Gastrocnemius medialis (tissue), 4 donors: ENCODE results near the gene HTT. TPM values are rescaled to one million over a fixed set of nuclear protein-coding genes. Genes with fewer than 3 reads are reported as not detected.

Source experiments
- ATAC-seq, 2 donors: fragments of 150-250 bp; one replicate each; pipeline ENCODE4 v1.9.1; 2016
- DNase-seq, 2 donors: peaks; one replicate each; pipeline ENCODE4 v3.0.0-alpha.2; 2019
- H3K27ac ChIP-seq, 4 donors: fragments of 200-600 bp; sonication (generic); 1 replicate in 1 of 4; 2 replicates in 3 of 4; pipeline ENCODE4 v1.5.1; 2016 to 2018; ENCODE audit warnings: mild to moderate bottlenecking in 2 of 4, moderate library complexity in 1 of 4
- H3K27me3 ChIP-seq, 3 donors: fragments of 200-600 bp; sonication (generic) in 2 of 3; 1 replicate in 1 of 3; 2 replicates in 2 of 3; pipeline versions ENCODE4 v1.5.1 to v1.6.0; 2016 to 2019; ENCODE audit warnings: mild to moderate bottlenecking in 1 of 3, moderate library complexity in 1 of 3
- H3K36me3 ChIP-seq, 2 donors: fragments of 200-600 bp; sonication (generic) in 1 of 2; one replicate each; pipeline ENCODE4 v1.5.1; 2017 to 2018
- H3K4me1 ChIP-seq, 2 donors: fragments of 200-600 bp; sonication (generic) in 1 of 2; one replicate each; pipeline ENCODE4 v1.5.1; 2016 to 2017; ENCODE audit warnings: mild to moderate bottlenecking in 2 of 2
- H3K4me3 ChIP-seq, 4 donors: fragments of 200-600 bp; sonication (generic) in 3 of 4; 1 replicate in 1 of 4; 2 replicates in 3 of 4; pipeline ENCODE4 v1.5.1; 2016 to 2019; ENCODE audit warnings: mild to moderate bottlenecking in 2 of 4
- H3K9me3 ChIP-seq, 3 donors: fragments of 200-600 bp; sonication (generic) in 2 of 3; 1 replicate in 1 of 3; 2 replicates in 2 of 3; pipeline ENCODE4 v1.5.1; 2016 to 2019
- POLR2A ChIP-seq, 2 donors: fragments of 450-650 bp; IDR thresholded peaks; one replicate each; pipeline ENCODE4 v1.6.1; 2017; ENCODE audit warnings: antibody characterized with exemption in 2 of 2, mild to moderate bottlenecking in 2 of 2, moderate library complexity in 2 of 2
- in situ Hi-C, 4 donors: fragments of 200-750 bp; cut with MboI; loops; one replicate each; pipeline versions ENCODE4 v1.15.0 to v1.8.0; 2017; ENCODE audit warnings: low sequenced_read_pairs in 4 of 4
- intact Hi-C: fragments of 100-400 bp; cut with DNase I; formaldehyde crosslinking; loops from one replicate; pipeline ENCODE4 v1.15.1; 2023; ENCODE audit warnings: low total_unique reads
- total RNA-seq, 4 donors: library from RNA; depleted of rRNA; stranded (reverse); fragments of >200 nt; gene quantifications; one replicate each; pipeline versions ENCODE4 v1.1.0 to v1.2.3, GENCODE V29; 2016
- TF ChIP-seq, protein P1 (sequence below), 5 experiments: fragments of 450-650 bp in 3 of 5; fragments of 200-600 bp in 2 of 5; sonication (generic) in 2 of 5; IDR thresholded peaks in 4 of 5; conservative IDR thresholded peaks in 1 of 5; 1 replicate in 4 of 5; 2 replicates in 1 of 5; pipeline ENCODE4 v1.5.1; 2016 to 2019; ENCODE audit warnings: antibody characterized with exemption in 5 of 5, mild to moderate bottlenecking in 3 of 5, moderate library complexity in 3 of 5

Gene HTT
- total RNA-seq, 4 donors from 2014 or later: 23.5 to 73.0 (median 51.1) TPM

DNA sequence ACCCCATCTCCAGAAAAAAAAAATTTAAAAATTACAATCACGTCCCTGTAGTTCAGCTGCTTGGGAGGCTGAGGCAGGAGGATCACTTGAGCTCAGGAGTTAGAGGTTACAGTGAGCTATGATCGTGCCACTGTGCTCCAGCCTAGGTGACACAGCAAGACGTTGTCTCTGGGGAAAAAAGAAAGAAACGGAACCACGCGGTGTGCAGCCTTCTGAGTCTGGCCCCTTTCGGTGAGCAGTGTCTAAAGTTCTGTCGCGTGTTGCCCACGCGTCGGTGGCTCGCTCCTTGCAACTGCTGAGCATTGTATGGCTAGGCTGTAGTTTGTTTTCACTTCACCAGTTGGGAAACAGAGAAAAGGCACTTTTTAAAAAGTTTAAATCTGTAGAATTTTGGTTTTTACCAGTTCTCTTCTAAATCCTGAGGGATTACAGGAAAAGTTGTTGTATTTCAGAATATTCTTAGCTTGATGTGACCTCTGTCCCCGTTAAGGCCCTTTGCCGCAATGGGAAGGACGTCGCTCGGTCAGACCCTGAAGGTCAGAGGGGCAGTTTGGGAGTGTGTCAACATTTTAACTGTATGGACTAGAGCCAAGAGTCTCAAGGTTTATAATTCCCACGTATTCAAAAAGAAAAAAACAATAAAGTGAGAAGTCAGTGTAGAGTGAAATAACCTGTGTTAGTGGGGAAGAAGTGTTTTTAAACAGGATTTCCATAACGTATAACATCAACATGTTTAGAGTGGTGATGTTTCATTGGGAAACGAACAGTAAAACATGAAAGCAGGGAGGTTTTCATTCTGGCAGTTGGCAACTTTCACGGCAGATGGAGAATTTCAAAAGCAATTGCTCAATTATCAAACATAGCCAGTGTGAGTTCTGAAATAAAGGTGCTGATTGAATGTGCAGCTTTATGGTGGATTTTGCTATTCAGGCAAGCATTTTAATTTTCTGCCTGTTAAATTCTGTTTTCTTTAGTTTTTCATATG, 128.6 kb downstream of the HTT start:
- intact Hi-C loops: loop anchor here (5.0 kb wide), 2 partner anchors 96 to 279 kb away; no protein-coding TSS in a partner anchor
- H3K27me3 ChIP-seq: no peaks in the 10 kb centered on the region
- no peak overlapping the region for H3K4me3 ChIP-seq
- no peaks in the 10 kb centered on the region for H3K9me3 ChIP-seq
- in situ Hi-C loops: loop anchor here in 1 of 4 donors (25.0 kb wide), 1 partner anchor 259 kb away; the partner anchor contains the start of gene DOK7
- H3K36me3 ChIP-seq: peaks cover 0 to 20% of the 10 kb centered on the region in 2 donors
- peak in 1 of 2 donors; percentile 16 for DNase-seq
- H3K27ac ChIP-seq: peak overlapping the region; percentile 77 to 85 (median 82)
- TF ChIP-seq, protein P1, sequence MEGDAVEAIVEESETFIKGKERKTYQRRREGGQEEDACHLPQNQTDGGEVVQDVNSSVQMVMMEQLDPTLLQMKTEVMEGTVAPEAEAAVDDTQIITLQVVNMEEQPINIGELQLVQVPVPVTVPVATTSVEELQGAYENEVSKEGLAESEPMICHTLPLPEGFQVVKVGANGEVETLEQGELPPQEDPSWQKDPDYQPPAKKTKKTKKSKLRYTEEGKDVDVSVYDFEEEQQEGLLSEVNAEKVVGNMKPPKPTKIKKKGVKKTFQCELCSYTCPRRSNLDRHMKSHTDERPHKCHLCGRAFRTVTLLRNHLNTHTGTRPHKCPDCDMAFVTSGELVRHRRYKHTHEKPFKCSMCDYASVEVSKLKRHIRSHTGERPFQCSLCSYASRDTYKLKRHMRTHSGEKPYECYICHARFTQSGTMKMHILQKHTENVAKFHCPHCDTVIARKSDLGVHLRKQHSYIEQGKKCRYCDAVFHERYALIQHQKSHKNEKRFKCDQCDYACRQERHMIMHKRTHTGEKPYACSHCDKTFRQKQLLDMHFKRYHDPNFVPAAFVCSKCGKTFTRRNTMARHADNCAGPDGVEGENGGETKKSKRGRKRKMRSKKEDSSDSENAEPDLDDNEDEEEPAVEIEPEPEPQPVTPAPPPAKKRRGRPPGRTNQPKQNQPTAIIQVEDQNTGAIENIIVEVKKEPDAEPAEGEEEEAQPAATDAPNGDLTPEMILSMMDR (IDR thresholded peaks at IDR 0.05 in 4 of 5, conservative IDR thresholded peaks at IDR 0.05 in 1 of 5): no peak
- no peak for TF ChIP-seq POLR2A (IDR thresholded peaks at IDR 0.05)
- peaks cover 48 to 59% of the 10 kb centered on the region in 2 donors for H3K4me1 ChIP-seq
- no peak for ATAC-seq

DNA sequence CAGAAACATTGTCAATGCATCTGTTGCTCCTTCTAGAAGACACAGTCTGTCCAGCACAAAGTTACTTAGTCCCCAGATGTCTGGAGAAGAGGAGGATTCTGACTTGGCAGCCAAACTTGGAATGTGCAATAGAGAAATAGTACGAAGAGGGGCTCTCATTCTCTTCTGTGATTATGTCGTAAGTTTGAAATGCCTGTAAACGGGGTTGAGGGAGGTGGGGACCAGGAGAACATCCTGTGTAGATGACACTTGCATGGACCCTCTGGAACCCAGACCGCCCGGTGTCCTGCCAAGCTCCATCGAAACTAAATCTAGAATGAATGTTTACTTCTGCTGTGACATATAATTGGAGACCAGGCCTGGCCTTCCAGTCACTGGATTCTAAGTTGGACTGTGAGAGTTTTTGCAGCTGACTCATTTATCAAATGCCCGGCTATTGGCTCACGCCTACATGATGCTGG, 129.5 kb downstream of the HTT start:
- intact Hi-C loops: loop anchor here (1.0 to 5.0 kb wide), 3 partner anchors 17 to 278 kb away; no protein-coding TSS in a partner anchor

DNA sequence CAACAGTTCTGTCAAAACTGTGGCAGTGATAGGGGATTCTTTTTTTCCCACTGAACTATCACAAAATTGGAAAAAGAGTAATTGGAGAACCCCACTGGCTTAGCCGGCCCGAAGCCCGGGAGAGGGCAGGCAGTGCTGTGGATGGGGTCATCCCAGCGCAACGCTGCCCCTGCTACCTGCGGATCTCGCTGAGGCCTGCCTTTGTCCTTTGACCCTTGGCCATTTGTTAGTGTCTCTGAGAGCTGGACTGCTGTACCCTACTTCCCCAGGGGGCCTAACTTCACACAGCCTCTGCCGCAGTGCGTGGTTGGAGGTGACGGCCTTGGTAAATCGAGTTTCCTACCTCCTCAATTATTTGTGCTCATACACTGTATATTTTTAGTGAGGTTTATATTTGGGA, 131.5 kb downstream of the HTT start:
- H3K27me3 ChIP-seq: no peaks in the 10 kb centered on the region
- H3K4me1 ChIP-seq: peaks cover 34 to 45% of the 10 kb centered on the region in 2 donors
- H3K4me3 ChIP-seq: no peak overlapping the region
- peaks cover 0 to 44% of the 10 kb centered on the region in 2 donors for H3K36me3 ChIP-seq
- TF ChIP-seq, protein P1 (IDR thresholded peaks at IDR 0.05 in 4 of 5, conservative IDR thresholded peaks at IDR 0.05 in 1 of 5): no peak
- no peak for TF ChIP-seq POLR2A (IDR thresholded peaks at IDR 0.05)
- ATAC-seq: no peak
- intact Hi-C loops (no loop called here), in situ Hi-C loops (loop anchor here in 1 of 4 donors (25.0 kb wide), 1 partner anchor 256 kb away; the partner anchor contains the start of gene DOK7)
- H3K9me3 ChIP-seq: no peaks in the 10 kb centered on the region
- peak in 1 of 2 donors; percentile 9 for DNase-seq
- H3K27ac ChIP-seq: peak overlapping the region in 1 of 4 donors; percentile 85

More for the DNA sequence above, 129.5 kb downstream of the HTT start:
- Histone ChIP-seq H3K27me3 (no peaks in the 10 kb centered on the region), H3K4me1 (peaks cover 47 to 59% of the 10 kb centered on the region in 2 donors), H3K9me3 (no peaks in the 10 kb centered on the region), H3K4me3 (no peak overlapping the region), H3K27ac (peak overlapping the region; percentile 77 to 85 (median 82)), H3K36me3 (peaks cover 0 to 28% of the 10 kb centered on the region in 2 donors)
- DNase-seq: peak; percentile 57 to 86
- TF ChIP-seq POLR2A (IDR thresholded peaks at IDR 0.05): peak in 1 of 2 donors; percentile 24
- TF ChIP-seq, protein P1 (IDR thresholded peaks at IDR 0.05 in 4 of 5, conservative IDR thresholded peaks at IDR 0.05 in 1 of 5): no peak
- ATAC-seq: peak; percentile 33 to 53
- in situ Hi-C loops: loop anchor here in 1 of 4 donors (25.0 kb wide), 1 partner anchor 258 kb away; the partner anchor contains the start of gene DOK7

DNA sequence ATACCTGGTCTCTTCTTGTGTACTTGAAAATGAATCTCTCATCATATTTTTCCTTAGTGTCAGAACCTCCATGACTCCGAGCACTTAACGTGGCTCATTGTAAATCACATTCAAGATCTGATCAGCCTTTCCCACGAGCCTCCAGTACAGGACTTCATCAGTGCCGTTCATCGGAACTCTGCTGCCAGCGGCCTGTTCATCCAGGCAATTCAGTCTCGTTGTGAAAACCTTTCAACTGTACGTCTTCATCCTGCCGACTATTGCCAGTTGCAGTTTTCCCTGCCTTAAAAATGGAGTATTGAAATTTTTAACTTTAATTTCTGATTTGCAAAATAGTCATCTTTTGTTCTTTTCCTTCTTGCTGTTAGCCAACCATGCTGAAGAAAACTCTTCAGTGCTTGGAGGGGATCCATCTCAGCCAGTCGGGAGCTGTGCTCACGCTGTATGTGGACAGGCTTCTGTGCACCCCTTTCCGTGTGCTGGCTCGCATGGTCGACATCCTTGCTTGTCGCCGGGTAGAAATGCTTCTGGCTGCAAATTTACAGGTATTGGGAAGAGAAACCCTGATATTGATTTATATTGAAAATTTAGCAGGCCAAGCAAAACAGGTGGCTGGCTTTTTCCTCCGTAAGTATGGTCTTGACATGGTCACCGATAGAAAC, 132.1 kb downstream of the HTT start:
- intact Hi-C loops (no loop called here), in situ Hi-C loops (loop anchor here in 1 of 4 donors (25.0 kb wide), 1 partner anchor 256 kb away; the partner anchor contains the start of gene DOK7)
- Histone ChIP-seq H3K9me3 (no peaks in the 10 kb centered on the region), H3K4me3 (no peak overlapping the region), H3K4me1 (peaks cover 30 to 39% of the 10 kb centered on the region in 2 donors), H3K36me3 (peaks cover 0 to 48% of the 10 kb centered on the region in 2 donors), H3K27me3 (no peaks in the 10 kb centered on the region), H3K27ac (peak overlapping the region in 1 of 4 donors; percentile 85)
- TF ChIP-seq POLR2A (IDR thresholded peaks at IDR 0.05): no peak
- TF ChIP-seq, protein P1 (IDR thresholded peaks at IDR 0.05 in 4 of 5, conservative IDR thresholded peaks at IDR 0.05 in 1 of 5): no peak
- ATAC-seq (no peak), DNase-seq (peak in 1 of 2 donors; percentile 8)
